Nephron progenitor cell (in vitro differentiated cells): Measurements from ENCODE around the gene MANBA.

Experiments used
- DNase-seq: peaks from one replicate; pipeline ENCODE4 v3.0.0; 2021
- H3K27ac Mint-ChIP-seq: 2 replicates; pipeline ENCODE4 v1.8.0; 2021; ENCODE audit warnings: mild to moderate bottlenecking, moderate library complexity, mixed read lengths
- H3K27me3 Mint-ChIP-seq: 2 replicates; pipeline ENCODE4 v1.8.0; 2021; ENCODE audit warnings: mild to moderate bottlenecking, low read depth, mixed read lengths; ENCODE audit not compliant: poor library complexity
- H3K36me3 Mint-ChIP-seq: 2 replicates; pipeline ENCODE4 v1.8.0; 2021; ENCODE audit warnings: low read depth, mixed read lengths
- H3K4me1 Mint-ChIP-seq: 2 replicates; pipeline ENCODE4 v1.8.0; 2021; ENCODE audit warnings: mixed read lengths
- H3K4me3 Mint-ChIP-seq: 2 replicates; pipeline ENCODE4 v1.8.0; 2021; ENCODE audit warnings: mild to moderate bottlenecking, moderate library complexity, mixed read lengths
- H3K9me3 Mint-ChIP-seq: 2 replicates; pipeline ENCODE4 v1.8.0; 2021; ENCODE audit warnings: mild to moderate bottlenecking, moderate library complexity, mixed read lengths
- TF ChIP-seq, protein P1 (sequence below): fragments of 200-600 bp; sonication (generic); IDR thresholded peaks from 2 replicates; pipeline ENCODE4 v1.5.0; 2021; ENCODE audit warnings: antibody characterized with exemption

MANBA gene

DNA sequence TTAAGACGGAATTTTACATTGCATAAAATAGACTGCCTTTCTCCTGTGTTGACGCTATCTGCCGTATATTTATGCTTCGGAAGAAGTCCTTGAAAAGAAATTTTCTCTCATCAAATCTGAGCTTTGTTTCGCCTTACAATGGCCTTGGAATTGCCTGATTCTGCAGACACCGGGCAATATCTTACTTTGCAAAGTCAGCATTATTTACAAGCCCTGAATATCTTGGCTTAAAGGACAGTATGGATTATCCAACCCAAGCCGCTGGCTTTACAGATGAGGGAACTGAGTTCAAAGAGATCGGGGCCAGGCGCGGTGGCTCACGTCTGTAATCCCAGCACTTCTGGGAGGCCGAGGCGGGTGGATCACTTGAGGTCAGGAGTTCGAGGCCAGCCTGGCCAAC, 1.1 kb upstream of the MANBA start:
- Mint-ChIP-seq H3K9me3 (no peaks in the 10 kb centered on the region), H3K4me3 (peak overlapping the region; percentile 97), H3K27me3 (peaks cover 35% of the 10 kb centered on the region), H3K36me3 (peaks cover 4% of the 10 kb centered on the region), H3K4me1 (peaks cover 20% of the 10 kb centered on the region), H3K27ac (no peak overlapping the region)
- TF ChIP-seq, protein P1, sequence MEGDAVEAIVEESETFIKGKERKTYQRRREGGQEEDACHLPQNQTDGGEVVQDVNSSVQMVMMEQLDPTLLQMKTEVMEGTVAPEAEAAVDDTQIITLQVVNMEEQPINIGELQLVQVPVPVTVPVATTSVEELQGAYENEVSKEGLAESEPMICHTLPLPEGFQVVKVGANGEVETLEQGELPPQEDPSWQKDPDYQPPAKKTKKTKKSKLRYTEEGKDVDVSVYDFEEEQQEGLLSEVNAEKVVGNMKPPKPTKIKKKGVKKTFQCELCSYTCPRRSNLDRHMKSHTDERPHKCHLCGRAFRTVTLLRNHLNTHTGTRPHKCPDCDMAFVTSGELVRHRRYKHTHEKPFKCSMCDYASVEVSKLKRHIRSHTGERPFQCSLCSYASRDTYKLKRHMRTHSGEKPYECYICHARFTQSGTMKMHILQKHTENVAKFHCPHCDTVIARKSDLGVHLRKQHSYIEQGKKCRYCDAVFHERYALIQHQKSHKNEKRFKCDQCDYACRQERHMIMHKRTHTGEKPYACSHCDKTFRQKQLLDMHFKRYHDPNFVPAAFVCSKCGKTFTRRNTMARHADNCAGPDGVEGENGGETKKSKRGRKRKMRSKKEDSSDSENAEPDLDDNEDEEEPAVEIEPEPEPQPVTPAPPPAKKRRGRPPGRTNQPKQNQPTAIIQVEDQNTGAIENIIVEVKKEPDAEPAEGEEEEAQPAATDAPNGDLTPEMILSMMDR: no peak
- DNase-seq: no peak

DNA sequence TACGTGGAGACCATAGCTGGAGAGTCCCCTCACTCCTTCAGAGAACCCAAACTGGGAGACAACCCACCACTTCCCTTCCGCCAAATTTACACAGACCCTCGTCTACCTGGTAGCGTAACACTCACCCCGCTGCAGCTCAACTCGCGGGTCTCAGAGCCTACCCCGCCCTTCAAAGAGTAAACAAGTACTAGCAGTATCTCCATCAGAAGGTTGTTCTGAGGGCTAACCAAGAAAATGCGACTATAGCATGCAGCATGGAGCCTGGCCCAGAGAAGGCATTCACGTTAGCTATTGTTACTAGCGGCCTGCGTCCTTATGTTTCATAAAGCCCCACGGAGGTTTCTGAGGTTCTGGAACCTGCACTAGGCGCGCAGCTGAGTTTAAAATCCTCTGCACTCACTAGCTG, 531 bp upstream of the MANBA start:
- no peak overlapping the region for H3K27ac Mint-ChIP-seq
- peaks cover 35% of the 10 kb centered on the region for H3K27me3 Mint-ChIP-seq
- peaks cover 4% of the 10 kb centered on the region for H3K36me3 Mint-ChIP-seq
- H3K4me1 Mint-ChIP-seq: peaks cover 20% of the 10 kb centered on the region
- H3K4me3 Mint-ChIP-seq: peak overlapping the region; percentile 97
- DNase-seq: no peak
- no peaks in the 10 kb centered on the region for H3K9me3 Mint-ChIP-seq
- TF ChIP-seq, protein P1: no peak

DNA sequence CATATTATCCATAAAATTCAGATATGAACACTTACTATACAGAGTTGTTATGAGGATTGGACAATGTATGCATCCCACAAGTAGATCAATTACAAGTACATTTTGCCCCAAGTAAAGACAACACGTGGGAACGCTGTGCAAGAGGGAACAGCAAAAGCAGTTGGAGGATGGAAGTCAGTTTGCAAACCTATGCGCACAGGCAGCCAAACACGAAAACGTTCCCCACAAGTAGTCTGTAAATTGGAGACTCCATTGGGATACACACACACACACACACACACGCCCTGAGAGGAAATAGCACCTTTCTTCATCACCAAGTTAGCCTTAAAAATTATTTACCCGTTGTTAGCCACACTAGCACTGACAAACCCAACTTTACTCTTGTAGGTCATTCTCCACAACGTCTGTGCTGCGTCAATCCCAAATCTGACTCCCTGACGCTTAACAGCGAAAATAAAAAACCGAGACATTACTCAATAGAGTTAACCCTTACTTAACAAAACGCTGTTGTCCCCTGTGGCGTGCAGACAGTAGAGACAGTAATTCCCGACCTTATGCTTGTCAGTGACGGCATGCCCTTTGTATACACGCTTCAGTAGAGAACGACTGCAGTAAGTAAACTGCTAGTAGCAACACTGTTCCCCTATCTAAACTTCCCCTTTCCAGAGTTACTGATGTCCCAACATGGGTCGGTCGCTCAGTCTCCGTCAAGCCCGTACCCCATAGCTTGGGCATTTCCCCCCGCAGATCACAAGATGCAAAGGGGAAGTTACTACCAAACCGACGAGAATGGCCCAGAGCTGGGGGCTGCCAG, 730 bp downstream of the MANBA start:
- Mint-ChIP-seq H3K27me3 (peaks cover 32% of the 10 kb centered on the region), H3K4me3 (peak overlapping the region; percentile 97), H3K4me1 (peaks cover 20% of the 10 kb centered on the region), H3K27ac (peak overlapping the region; percentile 41), H3K9me3 (peaks cover 1% of the 10 kb centered on the region), H3K36me3 (peaks cover 5% of the 10 kb centered on the region)
- TF ChIP-seq, protein P1: no peak
- DNase-seq: peak; percentile 7

DNA sequence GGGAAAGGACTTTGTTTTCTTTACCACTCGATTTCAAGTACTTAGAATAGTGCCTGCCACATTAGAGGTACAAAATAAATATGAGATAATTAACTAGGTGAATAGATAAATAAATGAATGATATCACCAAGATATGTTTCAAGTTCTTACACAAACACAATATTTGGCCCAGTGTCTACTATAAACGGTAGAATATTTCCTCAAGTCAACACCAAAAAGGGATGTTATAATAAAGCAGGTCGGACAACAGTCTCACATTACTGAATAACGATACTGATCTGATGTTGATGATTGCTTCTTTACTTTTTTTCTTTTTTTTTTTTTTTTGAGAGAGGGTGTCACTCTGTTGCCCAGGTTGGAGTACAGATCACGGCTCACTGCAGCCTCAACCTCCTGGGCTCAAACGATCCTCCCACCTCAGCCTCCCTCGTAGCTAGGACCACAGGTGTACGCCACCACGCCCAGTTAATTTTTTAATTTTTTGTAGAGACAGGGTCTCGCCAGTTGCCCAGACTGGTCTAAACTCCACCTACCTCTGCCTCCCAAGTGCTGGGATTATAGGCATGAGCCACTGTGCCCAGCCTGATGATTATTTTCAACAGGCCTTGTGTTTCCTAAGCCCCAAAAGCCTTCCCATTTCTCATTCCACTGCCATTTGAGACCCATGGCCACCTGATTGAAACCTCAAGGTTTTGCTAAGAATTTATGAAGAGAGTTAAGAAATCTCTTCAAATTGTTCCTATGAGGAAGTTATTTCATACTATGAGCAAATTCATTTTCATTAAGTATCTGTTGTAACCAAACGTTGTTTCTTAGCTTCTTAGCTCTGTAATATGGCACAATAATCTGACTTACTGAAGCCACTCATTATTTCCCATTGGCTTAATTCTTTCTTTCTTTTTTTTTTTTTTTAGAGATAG, 2.3 kb downstream of the MANBA start:
- Mint-ChIP-seq H3K27ac (no peak overlapping the region), H3K27me3 (peaks cover 21% of the 10 kb centered on the region), H3K9me3 (peaks cover 6% of the 10 kb centered on the region), H3K36me3 (peaks cover 9% of the 10 kb centered on the region), H3K4me3 (no peak overlapping the region), H3K4me1 (peaks cover 20% of the 10 kb centered on the region)
- TF ChIP-seq, protein P1: no peak
- DNase-seq: no peak

DNA sequence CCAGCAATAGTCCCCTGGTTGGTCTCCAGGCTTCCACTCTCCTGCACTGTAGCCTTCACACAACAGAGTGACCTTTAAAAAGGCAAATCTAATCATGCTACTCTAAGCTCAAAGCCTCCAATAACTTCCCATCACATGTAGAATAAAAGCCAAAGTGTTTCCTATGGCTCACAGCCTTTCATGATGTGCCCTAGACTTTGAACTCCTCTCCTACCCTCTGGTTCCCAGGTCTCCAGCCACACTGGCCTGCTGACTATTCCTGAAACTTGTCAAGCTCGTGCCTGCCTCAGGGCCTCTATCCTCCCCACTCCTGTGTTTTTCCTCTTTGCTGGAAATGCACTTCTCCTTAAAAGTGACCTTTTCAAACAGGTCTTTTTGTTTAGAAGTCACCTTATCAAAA, 3.1 kb downstream of the MANBA start:
- H3K27ac Mint-ChIP-seq: no peak overlapping the region
- H3K36me3 Mint-ChIP-seq: peaks cover 9% of the 10 kb centered on the region
- H3K9me3 Mint-ChIP-seq: peaks cover 6% of the 10 kb centered on the region
- no peak for DNase-seq
- H3K27me3 Mint-ChIP-seq: peaks cover 21% of the 10 kb centered on the region
- H3K4me3 Mint-ChIP-seq: no peak overlapping the region
- H3K4me1 Mint-ChIP-seq: peaks cover 20% of the 10 kb centered on the region
- TF ChIP-seq, protein P1: no peak
